Left hindlimb (tissue), 1 donor: ENCODE measurements around the gene XKR7.
"Not testable (repeated sequence)": the region's sequence is repeated elsewhere in the genome, so short reads cannot be mapped to it uniquely, and the experiment has no call there.

ENCODE experiments used
- DNase-seq: peaks from one replicate; pipeline ENCODE4 v3.0.0-alpha.2; 2018

Gene XKR7

DNA sequence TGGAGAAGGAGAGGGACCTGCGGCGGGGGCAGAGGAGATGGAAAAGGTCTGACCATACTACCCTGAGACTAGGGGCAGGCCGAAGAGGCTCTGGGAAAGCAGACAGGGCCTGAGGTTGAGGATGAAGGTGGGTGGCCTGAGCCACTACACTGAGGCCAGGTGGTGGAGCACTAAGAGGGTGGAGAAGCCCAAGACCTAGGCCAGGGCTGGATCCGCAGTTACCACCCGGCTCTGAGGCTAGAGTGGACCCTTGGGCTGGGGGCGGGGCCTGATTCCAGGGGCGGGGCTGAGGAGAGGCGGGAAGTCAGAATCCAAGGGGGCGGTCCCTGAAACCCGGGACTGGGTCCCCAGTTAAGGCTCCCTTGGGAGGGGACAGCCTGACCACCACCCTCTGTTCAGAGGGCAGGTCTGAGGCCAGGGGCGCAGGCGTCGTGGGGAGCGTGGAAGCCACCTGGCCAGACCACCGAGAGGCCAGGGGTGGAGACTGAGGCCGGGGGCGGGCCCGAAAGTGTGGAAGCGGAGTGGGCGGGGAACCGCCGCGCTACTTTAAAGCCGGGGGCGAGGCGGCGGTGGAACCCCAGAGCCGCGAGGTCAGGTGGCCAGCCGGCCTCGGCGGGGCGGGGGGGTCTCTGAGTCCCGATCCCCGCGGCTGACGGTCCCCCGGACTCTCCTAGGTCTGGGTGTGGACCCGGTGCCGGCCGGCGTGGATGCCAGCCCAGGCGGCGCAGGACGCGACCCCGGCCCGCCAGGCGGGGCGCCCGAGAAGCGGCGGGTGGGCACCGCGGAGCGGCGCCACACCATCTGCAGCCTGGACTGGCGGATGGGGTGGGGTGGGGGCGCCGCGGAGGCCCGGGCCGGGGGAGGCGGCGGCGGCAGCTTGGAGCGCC is 50.6 kb downstream of the XKR7 start:
- DNase-seq: peak; percentile 52

DNA sequence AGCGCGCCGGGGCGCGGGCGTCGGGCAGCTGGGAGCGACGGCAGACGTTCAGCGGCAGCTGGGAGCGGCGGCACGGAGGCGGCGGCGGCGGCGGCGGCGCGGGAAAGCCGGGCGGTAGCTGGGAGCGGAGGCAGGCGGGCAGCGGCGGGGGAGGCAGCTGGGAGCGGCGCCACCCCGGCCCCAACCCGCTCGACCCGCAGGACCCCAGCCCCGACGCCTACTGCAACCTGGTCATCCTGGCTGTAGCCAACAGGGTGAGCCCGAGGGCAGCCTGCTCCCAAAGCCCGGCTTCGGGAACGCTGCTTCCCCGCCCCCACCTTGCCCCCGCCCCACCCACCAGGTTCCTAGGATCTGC is 51.2 kb downstream of the XKR7 start:
- no peak for DNase-seq

DNA sequence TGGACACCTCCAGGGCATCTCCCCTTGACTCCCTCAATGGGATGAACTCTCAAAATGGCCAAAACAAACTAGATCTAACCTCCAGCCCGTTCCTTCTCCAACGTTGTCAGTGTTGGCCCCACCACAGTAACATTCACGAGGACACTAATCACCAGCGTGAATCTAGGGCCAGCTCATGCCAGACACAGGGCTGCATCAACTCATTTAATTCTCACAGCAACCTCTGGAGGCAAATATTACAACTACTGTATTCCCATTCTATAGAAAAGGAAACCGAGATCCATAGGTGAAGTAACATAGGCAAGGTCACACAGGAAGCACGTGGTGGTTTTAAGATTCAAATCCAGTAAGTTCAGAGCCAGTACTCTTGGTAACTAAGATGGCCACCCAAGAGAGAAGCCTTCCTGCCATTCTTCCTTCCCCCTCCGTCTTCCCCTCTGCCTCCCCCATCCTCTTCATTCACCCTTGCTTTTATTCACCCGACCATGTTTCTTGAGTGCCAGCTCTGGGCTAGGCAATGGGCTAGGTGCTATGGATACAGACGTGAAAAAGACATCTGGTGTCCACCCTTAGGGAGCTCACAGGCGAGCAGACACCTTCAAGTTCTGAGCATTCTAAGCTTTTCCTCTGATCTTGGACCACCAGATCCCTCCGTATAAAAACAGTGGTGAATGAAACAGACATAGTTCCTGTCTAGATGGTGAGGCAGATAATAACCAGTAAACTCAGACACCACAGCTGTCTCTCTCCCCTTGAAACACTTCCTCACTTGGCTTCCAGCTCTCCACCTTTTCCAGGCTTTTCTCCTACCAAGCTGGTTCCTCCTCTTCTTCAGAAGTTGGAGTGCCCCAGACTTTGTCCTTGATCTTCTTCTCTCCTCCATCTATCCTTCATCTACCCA is 51.9 kb downstream of the XKR7 start:
- no peak for DNase-seq

DNA sequence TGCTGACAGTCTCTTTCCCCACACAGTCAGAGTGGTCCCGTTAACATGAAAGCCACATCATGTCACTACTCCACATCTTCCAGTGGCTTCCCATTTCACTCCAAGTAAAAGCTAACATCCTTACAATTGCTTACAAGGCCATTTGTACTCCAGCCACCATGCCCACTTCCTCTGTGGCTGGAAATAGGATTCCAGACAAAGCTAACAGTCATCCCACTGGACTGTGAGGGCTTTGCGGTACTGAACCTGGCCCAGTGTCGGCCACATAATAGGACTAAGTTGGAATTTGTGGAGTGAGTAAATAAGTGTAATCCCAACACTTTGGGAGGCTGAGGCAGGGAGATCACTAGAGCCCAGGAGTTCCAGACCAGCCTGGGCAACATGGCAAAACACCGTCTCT is 53.1 kb downstream of the XKR7 start:
- no peak for DNase-seq

DNA sequence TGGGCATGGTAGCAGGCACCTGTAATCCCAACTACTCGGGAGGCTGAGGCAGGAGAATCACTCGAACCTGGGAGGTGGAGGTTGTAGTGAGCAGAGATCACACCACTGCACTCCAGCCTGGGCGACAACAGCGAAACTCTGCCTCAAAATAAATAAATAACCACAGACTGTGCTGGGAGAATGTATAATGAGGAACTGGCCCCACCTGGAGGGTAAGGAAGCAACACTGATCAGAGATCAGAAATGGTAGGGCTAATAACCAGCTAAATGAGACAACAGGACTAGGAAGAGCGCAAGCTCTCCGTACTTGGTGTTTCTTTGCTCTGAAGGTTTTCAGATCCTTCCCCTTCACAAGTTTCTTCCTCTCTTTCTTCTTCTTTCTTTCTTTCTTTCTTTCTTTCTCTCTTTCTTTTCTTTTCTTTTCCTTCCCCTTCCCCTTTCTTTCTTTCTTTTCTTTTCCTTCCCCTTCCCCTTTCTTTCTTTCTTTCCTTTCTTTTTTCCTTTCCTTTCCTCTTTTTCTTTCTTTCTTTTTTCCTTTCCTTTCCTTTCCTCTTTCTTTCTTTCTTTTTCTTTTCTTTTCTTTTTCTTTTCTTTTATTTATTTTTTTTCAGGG is 56.8 kb downstream of the XKR7 start:
- no peak for DNase-seq

DNA sequence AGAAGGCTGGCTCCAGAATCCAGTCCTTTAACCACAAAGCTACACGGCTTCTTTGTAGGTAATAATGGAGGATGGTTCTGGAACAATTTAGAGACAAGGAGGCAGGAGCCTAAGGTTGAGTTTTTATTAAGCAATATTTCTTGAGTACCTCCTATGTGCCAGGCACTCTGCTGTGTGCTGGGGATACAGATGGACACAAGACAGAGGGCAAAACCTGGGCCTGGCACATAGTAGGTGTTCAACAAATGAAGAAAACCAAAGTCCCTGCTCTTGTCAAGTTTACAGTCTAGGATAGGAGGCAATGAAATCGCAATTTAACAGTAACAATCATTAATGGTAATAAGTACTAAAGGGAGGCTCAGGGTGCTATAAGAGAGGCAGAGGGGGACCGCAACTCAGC is 59.7 kb downstream of the XKR7 start:
- DNase-seq: no peak

DNA sequence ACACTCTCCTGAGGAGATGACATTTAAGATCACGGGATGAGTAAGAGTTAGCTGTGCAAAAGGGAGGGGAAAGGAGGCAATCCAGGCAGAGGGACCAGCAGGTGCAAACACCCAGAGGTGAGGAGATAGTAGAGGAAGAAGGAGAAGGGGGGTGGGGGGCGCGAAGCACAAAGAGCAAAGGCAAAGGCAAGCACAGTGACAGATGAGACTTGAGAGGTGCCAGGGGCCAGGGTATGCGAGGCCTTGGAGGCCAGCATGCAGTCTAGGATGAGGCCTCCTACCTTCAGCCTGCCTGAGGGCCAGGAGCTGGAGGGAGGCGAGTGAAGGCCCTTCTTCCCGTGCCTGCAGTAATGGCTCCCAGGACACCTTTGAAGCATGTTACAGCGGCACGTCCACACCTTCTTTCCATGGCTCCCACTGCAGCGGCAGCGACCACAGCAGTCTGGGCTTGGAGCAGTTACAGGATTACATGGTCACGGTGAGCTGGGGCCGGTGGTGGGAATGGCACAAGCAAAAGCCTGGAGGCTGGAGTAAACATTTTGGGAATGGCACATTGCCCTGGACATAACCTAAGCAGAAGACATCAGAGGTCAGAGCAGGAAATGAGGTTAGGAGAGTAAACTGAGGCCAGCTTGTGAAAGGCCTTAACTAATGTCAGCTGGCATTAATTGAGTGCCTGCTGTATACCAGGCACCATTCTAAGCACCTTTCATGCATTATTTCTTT is 60.9 kb downstream of the XKR7 start:
- no peak for DNase-seq

DNA sequence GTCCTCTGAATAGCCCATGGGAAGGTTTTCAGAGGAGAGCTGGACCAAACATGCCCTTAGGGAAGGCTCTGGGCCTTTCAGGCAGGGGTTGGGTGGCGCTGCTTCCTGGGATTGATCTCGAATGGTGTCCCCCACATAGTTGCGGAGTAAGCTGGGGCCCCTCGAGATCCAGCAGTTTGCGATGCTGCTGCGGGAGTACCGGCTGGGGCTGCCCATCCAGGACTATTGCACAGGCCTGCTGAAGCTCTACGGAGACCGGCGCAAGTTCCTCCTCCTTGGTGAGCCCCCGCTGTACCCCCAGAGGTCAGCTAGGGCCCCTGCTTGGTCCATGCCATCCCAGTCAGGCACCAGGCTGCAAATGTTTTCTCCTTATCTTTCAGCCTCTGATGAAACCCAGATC is 61.6 kb downstream of the XKR7 start:
- no peak for DNase-seq

DNA sequence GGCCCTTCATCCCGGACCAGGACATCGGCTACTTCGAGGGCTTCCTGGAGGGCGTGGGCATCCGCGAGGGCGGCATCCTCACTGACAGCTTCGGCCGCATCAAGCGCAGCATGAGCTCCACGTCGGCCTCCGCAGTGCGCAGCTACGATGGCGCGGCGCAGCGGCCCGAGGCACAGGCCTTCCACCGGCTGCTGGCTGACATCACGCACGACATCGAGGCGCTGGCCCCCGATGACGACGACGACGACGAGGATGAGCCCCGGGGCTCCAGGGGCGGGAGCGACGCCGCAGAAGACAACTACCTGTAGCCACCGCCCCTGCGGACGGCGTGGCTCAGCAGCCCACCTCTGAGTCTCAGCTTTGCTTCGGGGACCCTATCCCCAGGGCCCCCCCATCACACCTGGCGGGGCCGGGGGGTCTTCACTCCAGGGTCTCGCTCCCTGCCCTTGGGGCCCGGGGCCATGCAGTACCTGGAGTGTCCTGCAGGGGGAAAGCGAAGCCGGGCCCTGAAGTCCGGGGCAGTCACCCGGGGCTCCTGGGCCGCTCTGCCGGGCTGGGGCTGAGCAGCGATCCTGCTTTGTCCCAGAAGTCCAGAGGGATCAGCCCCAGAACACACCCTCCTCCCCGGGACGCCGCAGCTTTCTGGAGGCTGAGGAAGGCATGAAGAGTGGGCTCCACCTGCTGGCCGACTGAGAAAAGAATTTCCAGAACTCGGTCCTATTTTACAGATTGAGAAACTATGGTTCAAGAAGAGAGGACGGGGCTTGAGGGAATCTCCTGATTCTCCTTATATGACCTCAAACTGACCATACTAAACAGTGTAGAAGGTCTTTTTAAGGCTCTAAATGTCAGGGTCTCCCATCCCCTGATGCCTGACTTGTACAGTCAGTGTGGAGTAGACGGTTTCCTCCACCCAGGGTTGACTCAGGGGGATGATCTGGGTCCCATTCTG is 63.3 kb downstream of the XKR7 start:
- peak; percentile 67 for DNase-seq

DNA sequence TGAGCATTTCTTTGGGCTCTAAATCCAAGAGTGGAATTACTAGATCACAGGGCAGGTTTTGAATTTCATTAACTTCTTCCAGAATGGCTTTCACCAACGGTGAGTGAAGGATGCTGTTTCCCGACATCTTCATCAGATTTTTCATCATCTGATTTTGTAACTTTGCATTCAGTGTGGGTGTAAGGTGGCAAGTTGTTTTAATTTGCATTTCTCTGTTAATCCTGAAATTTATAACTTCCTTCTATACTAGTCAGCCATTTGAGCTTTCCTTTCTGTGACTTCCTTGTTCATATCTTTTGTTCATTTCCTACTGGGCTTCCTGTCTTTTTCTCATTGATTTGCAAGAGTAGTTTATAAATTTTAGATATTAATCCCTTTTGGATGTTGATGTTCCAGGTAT is 65.4 kb downstream of the XKR7 start:
- no peak for DNase-seq

DNA sequence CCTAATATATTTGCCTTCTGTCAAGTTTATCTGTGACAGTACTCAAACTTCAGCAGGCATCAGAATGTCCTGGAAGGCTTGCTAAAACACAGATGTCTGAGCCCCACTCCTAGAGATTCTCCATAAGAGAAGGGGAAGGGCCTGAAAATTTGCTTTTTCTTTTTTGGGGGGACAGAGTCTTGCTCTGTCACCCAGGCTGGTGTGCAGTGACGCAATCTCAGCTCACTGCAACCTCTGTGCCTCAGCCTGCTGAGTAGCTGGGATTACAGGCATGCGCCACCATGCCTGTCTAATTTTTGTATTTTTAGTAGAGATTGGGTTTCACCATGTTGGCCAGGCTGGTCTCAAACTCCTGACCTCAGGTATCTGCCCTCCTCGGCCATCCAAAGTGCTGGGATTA is 65.8 kb downstream of the XKR7 start:
- not testable (repeated sequence) for DNase-seq

DNA sequence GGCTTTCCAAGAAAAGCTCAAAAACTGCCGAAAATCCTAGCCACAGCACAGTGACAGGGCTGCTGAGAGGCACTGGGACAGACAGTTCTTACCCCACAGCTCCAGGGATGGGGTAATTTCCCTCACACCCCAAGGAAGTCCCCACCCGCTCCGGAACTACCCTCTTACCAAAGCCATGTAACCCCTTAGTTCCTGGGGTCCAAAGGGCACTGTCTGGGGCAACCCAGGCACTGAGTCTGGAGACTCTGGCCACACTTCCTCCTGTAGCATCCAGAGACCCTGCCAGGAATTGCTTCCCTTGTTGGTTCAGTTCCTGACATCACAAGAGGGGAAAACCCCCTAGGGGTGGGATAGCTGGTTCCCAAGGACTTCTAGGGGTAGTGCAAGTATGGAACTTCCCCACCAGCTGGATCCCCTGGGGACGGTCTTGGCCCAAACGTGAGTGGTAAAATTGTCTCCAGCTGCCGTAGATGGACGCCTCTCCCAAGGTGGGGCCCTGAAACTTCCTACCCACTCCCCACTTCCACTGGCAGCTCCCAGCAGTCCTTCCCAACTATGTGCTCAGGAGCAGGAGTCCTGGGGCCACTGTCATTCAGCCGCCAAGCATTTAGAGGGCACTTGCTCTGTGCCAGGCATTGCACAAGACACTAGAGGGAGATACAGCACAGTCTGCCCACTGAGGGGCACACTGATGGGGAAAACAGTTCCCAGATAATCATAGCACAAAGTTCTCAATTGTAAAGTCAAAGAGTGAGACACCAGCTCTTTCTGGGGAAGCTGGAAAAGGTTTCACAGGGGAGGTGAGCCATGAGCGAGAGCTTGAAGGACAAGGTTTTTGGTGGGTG is 66.9 kb downstream of the XKR7 start:
- no peak for DNase-seq

DNA sequence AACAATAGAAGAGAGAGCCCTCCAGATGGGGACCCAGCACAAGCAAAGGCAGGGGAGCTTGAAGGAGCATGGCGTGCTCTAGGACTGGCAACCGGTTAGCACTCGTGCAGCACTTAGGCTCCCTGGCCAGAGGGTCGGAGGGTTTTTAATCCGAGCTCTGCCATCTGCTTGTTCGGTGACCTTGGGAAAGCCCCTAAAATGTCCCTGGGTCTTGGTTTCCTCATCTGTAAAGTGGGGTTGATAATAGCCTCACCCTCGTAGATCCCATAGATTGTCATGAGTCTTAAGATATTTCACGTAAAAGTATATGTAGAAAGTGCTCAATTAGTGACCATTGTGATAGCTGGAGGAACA is 67.5 kb downstream of the XKR7 start:
- DNase-seq: no peak

DNA sequence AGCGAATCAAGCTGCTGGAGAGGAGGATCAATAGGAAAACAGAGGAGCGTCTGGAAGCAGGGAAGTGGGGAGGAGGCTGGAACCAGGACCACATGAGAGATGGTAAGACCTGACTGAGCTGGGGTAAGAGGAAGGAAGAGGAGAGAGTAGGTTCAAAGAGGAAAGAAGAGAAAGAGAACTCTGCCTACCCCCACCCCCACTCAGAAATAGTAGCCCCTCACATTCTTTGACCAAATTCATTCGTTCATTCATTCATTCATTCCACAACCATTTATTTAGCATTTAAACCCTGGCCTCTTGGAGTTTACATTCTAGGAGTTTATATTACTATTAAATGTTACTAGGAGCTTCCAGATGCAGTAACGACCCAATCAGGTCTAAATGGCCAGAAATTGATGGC is 68.3 kb downstream of the XKR7 start:
- no peak for DNase-seq

DNA sequence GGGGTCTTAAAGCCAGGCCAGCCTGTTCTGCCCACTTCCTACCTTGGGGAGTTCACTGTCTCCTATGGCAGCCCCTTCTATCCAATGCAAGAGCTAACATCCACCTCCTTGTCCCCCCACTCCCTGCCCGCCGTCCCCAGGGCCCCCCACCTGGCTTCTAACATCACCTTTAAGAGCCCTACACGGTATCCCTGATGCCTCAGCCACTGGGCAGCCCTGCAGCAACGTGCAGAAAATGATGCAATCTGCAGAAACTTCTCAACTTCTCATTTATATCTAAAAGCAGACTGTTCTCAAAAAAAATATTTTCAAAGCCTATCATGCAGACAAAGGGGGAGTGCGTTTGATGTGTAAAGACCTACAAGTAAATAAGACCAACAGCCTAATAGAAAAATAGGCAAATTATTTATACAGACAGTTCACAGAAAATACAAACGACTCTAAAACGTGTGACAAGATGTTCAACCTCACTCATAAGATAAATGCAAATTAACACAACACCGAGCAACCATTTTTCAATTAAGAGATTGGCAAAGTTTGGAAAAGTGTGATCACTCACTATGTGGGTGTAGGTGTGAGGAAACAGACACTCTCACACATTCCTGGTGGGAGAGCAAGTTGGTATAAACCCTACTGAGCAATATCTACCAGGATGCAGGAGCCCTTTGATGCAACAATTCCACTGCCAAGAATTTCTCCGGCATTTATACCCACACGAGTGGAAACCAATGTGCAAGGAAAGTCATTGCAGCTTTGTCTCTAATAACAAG is 69.0 kb downstream of the XKR7 start:
- DNase-seq: no peak

DNA sequence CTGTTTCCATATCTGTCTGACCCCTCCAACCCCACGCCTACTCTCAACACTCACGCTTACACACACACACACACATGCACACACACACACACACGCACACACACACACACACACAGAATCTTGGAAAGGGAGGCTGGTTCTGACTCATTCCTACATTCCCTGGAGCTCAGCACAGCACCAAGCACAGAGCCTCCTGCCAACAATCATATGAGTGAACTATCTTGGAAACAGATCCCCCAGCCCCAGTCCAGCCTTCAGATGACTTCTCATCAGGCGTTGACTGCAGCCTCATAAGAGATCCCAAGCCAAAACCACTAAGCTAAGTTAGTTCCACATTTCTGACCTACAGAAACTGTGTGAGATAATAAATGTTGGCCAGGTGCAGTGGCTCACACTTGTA is 70.0 kb downstream of the XKR7 start:
- DNase-seq: no peak

DNA sequence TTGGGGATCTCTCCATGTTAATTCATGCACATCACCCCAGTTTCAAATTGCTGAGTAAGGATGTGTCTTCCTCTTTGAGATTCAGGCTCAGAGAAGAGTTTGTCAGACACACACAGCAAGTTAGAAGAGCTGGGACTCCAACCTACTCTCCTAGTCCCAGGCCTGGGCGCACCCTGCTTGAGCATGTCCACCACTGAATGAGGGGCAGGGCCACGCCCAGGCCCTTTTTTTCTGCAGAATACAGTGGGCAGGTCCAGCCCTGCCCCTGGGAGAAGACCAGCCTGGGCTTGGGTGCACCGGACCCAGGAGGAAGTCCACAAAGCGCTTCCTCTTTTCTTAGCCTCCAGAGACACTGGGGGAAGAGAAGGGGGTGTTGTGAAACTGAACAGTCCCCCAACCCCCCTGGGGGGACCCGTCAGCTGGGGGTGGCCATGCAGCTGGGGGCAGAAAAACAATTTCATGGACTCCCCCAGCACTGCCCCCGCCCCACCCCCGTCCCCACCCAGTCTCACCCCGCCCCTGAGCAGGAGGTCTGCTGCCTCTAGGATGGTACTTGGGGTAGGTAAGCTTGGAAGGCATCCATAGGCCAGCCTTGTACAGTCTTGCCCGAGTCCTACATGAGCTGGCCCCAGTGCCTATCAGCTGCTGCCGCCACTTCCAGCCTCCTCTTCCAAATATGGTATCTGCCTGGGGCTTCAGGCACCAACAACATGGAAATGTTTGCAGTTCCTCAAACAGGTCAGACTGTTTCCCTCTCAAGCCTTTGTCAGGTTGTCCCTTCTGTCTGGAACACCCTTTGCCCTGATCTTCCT is 72.4 kb downstream of the XKR7 start:
- no peak for DNase-seq

DNA sequence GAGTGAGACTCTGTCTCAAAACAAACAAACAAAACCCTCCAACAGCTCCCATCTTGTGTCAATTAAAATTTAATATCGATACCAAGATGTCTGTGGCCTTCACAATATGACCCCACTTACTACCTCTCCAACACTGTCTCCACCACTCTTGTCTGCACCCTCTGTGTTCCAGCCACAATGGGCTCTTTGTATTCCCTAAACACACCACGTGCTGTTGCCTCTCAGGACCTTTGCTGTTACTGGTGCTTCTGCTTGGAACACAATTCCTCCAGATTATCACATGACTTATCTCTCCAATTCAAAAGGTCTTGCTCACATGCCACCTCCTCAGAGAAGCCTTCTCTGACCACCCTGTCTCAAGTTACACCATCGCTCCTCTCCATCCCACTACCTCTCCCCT is 78.0 kb downstream of the XKR7 start:
- DNase-seq: no peak

DNA sequence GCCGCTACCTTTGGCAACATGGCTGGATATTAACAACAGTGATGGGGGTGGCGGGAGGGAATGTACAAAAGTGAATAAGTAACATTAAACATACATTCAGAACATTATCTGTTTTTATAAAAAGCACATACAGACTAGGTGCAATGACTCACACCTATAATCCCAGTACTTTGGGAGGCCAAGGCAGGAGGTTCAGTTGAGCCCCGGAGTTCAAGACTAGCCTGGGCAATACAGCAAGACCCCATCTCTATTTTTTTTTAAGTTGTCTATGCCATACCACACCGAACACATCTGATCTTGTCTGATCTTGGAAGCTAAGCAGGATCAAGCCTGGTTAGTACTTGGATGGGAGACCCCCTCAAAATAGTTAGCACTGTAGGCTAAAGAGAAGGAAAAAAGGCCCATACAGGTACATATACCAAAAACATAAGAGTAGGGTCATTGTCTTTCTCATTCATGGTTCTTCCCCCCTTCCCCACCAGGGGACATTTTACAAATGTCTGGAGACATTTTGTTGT is 82.4 kb downstream of the XKR7 start:
- no peak for DNase-seq
